GM19463 (cell line): ENCODE measurements around the gene LARP4.
"Not testable (repeated sequence)": the region's sequence is repeated elsewhere in the genome, so short reads cannot be mapped to it uniquely, and the experiment has no call there.

ENCODE experiments used
- ATAC-seq: cut with Tn5 transposase; IDR thresholded peaks from one replicate; pipeline ENCODE4 v1.9.1; 2021; ENCODE audit warnings: mild to moderate bottlenecking, moderate library complexity; ENCODE audit not compliant: unreplicated experiment

Gene LARP4

DNA sequence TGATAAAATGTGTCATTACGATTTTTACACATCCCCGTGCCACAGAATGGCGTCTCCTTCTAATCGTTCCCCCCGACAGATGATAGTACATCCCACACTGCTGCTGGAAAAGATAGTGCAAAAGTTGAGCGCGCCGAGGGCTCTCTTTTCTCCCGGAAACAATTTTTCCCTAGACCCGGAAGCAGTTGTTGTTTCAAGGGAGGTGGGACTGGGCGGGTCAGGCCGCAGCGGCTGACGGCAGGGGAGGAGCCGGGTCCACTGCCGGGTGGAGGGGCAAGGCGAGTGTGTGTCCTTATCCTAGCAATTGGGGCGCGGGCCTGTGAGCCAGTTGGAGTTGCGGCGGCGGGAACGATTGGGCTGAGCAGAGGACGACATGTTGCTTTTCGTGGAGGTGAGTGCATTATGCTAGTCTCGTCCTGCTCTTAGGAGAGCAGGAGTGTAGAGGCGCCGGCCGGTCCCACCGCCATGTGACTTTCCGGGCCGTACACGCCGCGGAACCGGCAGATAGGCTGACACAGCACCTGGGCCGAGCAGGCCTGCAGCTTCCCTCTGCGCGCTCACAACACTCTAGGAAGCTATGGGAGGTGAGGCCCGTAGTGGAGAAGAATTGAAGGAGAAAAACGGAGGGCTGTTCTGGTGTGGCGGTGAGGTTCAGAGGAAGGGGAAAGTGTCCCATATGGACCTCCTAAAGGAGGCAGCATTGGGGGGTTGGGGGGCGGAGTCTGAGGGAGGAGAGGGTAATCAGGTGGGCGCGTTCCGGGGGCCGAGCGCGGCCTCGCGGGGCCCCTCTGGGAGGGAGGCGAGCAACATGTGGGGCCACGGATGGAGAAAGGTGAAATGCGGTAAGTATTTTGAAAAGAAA lies at the start of gene LARP4:
Gene LARP4, plus strand, starts transcription at position 248 of the 862 bp plus-strand sequence. Its CDS starts 126 bp downstream, at position 374.
- peak; percentile 96 for ATAC-seq

DNA sequence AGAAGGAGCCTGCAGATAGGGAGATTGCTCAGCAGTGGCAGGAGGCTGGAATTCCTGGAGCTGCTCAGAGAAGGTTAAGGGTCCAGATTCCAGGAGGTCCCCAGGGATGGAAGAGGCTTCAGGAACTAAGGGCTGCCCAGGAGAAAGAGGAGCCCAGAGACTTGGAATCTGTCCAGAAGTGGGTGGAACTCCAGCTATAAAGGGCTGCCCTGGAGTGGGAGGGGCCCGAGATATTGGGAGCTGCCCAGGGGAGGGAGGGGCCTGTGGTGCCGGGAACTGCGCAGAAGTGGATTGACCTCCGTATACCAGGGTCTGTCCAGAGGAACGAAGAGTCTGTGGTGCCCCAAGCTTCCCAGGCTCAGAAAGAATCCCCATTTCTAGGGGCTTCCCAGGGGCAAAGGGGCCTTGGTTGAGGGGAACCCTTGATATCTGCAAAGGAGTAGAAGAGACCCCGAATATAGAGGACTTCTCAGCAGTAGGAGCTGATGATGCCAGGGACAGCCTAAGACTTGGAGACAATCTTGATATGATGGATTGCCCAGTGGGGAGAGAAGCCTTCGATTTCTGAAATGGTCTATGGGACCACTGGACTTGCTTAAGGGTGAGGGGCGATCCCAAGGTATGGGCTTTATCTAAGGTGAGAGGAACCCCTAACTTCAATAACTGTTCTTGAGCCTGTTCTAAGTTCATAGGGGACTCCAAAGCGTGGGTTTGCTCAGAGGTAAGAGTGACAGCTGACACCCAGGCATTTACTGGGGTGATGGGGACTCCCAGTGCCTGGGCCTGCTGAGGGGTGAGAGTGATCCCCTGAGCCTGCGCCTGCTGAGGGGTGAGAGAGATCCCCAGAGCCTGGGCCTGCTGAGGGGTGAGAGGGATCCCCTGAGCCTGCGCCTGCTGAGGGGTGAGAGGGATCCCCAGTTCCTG lies 49.3 kb upstream of the LARP4 start:
- ATAC-seq = no peak

DNA sequence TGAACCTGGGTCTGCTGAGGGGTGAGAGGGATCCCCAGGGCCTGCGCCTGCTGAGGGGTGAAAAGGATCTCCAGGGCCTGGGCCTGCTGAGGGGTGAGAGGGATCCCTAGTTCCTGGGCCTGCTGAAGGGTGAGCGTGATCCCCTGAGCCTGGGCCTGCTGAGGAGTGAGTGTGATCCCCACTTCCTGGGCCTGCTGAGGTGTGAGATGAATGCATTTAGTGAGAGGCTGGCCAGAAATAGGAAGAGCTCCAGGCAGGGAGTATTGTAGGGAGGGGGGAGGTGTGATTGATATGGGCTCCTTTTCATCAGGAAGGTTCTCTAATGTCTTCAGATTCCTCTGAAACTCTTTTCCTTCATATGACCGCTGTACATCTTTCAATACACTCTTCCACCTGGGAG lies 47.3 kb upstream of the LARP4 start:
- ATAC-seq = no peak

DNA sequence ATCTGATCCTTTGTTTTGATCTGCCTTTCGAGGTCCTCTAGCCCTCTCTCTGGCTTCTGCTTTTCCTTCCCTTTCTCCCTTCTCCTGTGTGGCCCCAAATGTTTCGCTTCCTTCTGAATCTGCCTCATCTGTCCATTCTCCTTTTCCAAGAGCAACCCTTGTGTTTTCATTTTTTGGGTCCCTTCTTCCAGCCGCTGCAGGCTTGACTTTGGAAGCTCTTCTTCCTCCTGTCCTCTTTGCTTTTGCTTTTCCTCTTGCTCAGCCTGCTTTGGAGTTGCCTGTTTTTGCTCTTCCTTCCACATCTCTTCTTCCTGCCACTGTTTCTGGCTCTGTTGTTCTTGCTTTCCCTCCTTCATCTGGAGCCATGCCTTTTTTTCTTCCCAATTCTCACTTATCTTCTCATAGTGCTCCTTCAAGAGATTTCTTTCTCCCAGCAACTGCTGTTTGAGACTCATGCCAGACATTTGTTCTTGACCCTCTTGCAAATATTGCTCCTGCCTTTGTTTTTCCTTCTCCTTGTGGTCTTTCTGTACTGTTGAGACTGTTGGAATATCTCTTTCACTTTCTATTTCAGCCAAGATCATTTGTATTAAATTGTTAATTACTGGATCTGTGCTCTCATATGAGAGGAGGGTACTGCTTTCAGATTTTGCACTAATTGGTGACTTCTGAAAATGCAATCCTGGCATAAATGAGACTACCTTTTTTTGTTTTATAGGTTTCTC lies 46.7 kb upstream of the LARP4 start:
- no peak for ATAC-seq

DNA sequence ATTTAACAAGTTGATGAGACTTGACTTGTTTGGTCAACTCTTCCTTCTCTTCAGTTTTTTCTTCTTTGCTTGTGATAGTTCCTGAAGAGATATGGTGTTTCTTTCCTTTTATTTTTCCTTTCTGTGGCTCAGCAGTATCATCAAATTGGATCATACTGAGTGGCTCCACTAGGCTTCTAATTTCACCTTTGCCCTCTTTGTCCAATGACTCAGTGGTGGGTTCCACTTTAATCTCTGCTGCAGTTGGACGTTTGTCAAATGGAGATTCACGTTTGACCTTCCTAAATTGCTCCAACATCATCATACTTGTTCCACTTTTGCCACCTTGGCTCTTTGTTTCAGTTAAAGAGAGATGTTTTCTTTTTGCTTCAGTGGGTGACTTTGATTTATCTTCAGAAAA lies 45.8 kb upstream of the LARP4 start:
- no peak for ATAC-seq

DNA sequence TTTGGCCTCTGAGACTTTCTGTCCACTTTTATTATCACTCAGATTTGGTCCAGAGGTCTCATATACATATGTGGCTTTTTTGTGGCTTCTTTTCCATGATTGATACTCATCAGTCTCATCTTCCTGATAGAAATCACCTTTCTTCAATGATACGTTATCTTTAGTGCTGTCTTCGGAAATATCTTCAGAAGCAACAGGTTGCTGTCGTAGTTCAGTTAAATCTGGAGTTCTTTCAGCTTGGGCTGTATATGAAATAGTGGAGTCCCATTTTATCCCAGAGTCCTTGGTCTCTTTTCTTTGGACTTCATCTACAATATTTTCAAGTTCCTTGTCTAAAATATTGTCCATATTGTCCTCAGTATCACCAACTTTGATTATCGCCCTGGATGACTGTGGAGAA lies 45.3 kb upstream of the LARP4 start:
- no peak for ATAC-seq

DNA sequence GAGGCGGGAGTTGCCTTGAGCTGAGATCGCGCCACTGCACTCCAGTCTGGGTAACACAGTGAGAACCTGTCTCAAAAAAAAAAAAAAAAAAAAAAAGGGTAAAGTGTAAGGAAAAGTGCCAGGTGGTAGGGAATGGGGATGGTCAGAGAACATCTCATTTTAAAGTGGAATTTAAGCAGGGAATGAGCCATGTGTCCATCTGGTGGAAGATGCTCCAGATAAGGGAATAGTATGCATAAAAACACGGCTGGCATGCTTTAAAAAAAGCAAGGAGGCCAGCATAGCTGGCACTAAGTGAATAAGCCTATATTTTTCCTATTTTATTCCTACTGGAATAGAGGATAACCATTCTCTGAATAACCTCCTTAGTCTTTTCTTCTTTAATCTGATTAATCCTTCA lies 38.0 kb upstream of the LARP4 start:
- ATAC-seq = no peak

DNA sequence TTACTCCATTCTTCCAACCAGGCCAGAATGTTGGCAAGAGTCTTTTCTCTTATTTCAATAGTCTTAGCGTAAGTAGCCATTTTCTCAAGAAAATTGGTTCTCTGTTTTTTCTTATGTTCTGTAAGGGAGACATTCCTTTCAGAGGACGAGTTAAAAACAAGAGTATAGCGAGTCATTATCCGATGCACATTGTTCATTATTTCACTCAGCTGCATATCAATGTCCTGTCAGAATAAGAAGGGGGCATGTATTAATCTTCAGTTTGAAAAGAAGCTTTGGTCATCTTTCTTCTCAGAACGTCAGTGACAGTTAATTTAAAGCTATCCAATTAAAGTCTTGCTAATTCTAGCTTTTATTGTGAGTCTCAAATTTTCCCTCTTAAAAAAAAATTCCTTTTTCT lies 37.5 kb upstream of the LARP4 start:
- no peak for ATAC-seq

DNA sequence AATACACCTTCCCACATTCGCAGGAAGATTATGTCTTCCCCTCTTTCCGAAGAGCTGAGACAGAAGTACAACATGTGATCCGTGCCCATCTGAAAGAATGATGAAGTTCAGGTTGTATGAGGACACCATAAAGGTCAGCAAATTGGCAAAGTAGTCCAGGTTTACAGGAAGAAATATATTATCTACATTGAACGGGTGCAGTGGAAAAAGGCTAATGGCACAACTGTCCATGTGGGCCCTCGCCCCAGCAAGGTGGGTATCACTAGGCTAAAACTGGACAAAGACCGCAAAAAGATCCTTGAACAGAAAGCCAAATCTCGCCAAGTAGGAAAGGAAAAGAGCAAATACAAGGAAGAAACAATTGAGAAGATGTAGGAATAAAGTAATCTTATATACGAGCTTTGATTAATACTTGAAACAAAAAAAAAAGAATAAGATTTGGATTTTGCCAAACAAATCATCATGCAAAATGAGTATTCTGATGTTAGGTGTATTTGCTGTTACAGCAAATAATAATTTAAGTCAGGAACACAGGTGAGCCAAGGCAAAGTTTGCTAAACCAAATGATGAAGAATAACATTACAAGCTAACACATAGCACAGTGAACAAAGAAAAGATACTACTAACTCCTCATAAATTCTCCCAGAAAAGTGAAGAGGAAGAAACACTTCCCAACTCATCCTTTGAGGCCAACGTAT lies 34.8 kb upstream of the LARP4 start:
- ATAC-seq = no peak

DNA sequence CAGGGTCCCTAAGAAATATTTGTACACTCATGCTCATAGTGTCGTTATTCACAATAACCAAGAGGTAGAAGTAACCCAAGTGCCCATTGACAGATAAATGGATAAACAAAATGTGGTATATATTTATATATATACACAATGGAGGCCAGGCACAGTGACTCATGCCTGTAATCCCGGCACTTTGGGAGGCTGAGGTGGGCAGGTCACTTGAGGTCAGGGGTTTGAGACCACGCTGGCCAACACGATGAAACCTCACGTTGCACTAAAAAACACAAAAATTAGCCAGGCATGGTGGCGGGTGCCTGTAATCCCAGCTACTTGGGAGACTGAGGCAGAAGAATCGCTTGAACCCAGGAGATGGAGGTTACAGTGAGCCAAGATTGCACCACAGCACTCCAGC lies 30.0 kb upstream of the LARP4 start:
- ATAC-seq = not testable (repeated sequence)

DNA sequence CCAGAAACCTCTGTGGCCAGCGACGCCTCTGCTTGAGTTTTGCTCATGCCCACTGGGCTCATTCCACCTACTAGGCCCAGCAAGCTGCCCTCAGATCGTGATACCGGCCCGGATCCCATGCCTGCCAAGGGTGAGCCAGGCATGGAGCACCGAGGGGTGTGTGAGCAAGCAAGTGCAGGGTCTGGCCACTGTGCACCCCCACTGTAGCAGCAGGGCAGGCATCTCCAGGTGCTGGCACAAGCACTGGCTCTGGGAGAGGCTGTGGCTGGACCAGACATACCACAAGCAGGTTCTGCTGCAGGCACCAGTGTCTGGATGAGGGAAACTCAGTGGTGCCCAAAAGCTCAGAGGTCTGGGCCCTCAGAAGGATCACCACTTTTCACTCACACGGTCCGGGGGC lies 24.9 kb upstream of the LARP4 start:
- ATAC-seq = no peak

DNA sequence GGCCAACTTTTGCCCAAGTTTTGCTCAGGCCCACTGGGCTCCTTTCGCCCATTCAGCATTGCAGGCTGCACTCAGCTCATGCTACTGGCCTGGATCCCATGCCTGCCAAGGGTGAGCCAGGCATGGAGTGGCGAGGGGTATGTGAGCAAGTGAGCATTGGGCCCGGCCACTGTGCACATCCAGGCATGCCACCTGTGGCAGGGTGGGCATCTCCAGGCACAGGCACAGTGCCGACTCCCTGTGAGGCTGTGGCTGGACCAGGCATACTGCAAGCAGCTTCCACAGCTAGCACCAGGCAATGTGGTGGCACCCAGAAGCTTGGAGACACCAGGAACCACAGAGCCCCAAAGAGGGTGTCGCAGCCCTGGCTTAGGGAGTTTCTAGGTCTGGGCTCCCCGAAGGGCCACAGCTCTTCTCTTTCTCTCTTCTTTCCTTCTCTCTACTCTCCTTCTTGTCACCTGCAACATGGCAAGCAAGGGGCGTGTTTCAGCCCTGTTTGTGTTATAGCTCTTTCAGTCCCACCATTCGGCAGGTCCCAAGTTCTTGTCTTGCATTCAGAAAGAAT lies 19.8 kb upstream of the LARP4 start:
- ATAC-seq = no peak

DNA sequence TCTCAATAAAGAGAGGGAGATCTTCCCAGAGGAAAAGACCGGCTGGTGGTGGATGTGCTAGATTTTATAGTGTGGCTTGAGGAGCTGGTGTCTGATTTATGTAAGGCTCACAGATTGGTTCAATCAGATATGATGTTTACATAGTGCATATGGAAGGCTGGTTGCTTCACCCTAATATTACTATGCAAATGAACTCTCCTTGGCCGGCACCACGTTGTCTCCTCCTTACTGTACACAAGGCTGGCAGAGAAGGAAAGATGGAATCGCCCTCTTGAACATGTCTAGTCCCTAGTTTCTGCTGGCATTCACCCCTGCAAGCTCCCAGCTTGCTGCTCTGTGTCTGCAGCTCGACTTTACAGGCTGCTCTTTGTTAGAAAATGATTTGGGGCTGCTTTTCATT lies 13.2 kb upstream of the LARP4 start:
- ATAC-seq = no peak

DNA sequence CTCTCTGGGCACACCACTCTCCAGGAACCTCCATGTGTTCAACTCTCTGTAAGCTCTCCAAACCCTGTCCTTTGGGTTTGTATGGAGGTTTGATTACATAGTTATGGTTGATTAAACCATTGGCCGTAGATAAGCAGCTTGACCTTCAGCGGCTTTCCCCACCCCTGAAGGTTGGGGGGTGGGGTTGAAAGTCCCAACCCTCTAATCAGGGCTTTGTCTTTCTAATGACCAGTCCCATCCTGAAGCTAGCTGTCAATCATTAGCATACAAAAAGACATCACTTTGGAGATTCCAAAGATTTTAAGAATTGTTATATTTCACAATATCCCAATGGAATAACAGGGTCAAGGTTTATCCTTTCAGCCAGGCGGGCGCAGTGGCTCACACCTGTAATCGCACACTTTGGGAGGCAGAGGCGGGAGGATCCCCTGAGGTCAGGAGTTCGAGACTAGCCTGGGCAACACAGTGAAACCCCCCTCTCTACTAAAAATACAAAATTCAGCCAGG lies 12.7 kb upstream of the LARP4 start:
- ATAC-seq = no peak

DNA sequence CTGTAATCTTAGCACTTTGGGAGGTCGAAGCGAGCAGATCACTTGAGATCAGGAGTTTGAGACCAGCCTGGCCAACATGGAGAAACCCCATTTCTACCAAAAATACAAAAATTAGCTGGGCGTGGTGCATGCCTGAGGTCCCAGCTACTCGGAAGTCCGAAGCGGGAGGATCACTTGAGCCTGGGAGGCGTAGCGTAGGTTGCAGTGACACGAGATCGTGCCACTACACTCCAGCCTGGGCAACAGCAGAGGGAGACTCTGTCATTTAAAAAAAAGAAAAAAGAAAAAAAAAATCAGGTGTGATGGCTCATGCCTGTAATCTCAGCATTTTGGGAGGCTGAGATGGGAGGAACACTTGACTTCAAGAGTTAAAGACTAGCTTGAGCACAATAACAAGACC lies 11.9 kb upstream of the LARP4 start:
- not testable (repeated sequence) for ATAC-seq

DNA sequence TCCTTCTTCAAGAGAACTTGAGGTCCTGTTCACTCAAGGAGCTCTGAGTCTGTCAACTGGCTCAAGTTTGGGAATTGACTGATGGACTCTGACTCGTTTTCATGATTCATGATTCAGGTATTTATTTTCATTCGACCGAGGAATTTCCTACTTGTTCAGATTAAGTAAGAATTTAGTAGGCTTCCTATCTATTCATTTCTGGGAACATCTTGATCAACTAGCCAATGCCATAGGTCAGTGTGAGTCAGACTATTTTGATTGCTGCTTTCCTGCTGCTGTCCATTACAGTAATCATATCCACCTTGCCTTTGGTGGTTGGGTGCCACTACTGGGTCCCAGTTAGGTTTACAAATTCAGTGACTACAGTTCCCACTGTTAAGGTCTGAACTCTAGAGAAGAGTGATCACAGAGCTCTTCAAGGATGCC lies 10.4 kb upstream of the LARP4 start:
- ATAC-seq = no peak

DNA sequence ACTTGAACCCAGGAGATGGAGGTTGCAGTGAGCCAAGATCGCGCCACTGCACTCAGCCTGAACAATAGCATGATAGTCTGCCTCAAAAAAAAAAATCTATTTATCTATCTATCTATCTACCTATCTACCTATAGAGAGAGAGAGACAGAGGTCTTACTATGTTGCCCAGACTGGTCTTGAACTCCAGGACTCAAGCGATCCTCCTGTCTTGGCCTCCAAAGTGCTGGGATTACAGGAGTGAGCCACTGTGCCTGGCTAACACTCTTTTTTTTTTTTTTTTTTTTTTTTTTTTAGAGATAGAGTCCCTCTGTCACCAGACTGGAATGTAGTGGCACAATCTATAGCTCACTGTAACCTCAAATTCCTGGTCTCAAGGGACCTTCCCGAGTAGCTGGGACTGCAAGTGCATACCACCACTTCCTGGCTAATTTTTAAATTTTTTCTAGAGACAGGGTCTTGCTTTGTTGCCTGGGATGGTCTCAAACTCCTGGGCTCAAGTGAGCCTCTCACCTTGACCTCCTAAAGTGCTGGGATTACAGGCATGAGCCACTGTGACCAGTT lies 6.1 kb upstream of the LARP4 start:
- ATAC-seq = no peak

DNA sequence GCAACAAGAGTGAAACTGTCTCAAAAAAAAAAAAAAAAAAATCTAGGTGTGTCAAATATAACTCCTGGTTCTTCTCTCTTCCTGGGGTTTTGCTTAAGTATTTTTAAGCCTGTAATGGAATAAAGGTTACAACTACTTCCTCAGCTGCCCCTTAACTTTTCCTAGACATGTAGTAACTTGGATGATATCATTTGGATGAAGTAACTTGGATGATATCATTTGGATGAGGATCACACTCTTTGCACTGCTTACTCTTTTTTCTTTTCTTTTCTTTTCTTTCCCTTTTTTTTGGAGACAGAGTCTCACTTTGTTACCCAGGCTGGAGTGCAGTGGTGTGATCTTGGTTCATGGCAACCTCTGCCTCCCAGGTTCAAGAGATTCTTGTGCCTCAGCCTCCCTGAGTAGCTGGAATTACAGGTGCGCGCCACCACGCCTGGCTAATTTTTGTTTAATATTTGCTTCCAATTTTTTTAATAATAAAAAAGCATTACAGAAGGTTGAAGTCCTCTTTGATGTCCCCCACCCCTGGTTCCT lies 3.5 kb upstream of the LARP4 start:
- no peak for ATAC-seq

DNA sequence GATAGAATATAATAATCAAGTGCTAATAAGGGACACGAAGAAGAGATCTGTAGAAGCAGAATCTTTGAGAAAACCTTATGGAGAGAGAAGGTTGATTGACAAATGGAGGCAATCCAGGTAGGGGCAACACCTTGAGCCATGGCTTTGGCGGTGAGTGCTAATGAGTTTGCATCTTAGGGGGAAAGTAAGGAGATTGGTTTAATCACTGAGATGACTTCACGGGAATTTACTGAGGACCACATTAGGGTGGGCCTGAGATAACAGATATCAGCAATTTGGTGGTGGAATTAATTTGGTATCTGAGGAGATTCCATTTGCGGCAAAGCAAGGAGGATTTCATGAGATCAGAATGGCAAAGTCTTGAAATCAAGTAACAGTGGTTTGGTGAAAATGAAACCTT lies 1.8 kb upstream of the LARP4 start:
- ATAC-seq = no peak
